ENCODE measurements around the gene FBLN7.

DNA sequence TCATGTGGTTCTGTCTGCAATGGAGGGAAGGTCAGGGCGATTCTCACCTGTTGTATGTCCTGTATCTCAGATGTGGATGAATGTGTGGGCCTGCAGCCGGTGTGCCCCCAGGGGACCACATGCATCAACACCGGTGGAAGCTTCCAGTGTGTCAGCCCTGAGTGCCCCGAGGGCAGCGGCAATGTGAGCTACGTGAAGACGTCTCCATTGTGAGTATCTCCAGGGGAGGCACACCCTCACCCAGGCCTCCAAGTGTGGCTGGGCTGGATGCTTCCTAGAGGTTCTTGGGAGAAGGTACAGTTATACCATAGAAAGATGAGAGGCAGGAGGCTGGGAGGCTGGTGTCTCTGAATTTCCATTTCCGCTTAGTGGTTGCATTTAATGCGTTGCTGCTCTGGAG lies 46.9 kb downstream of the FBLN7 start:
- TF ChIP-seq POLR2AphosphoS5 (IDR thresholded peaks at IDR 0.05; ENCODE audit: low read depth, low read length) (no peak), POLR2A (IDR thresholded peaks at IDR 0.05; ENCODE audit: low read depth, low read length) (no peak), TAF1 (IDR thresholded peaks at IDR 0.05; ENCODE audit: low read depth, low read length) (no peak), SPI1 (IDR thresholded peaks at IDR 0.05; ENCODE audit: low read depth, low read length) (no peak)

Measured in GM12891 (cell line).